COLO668 (cell line): ENCODE data around the gene TNFRSF25.
"Not testable (repeated sequence)": the region's sequence is repeated elsewhere in the genome, so short reads cannot be mapped to it uniquely, and the experiment has no call there.

Source experiments
- DNase-seq: peaks from one replicate; lab custom pipeline; 2025; ENCODE audit not compliant: unreplicated experiment; lab: John Stamatoyannopoulos, UW

TNFRSF25 gene

DNA sequence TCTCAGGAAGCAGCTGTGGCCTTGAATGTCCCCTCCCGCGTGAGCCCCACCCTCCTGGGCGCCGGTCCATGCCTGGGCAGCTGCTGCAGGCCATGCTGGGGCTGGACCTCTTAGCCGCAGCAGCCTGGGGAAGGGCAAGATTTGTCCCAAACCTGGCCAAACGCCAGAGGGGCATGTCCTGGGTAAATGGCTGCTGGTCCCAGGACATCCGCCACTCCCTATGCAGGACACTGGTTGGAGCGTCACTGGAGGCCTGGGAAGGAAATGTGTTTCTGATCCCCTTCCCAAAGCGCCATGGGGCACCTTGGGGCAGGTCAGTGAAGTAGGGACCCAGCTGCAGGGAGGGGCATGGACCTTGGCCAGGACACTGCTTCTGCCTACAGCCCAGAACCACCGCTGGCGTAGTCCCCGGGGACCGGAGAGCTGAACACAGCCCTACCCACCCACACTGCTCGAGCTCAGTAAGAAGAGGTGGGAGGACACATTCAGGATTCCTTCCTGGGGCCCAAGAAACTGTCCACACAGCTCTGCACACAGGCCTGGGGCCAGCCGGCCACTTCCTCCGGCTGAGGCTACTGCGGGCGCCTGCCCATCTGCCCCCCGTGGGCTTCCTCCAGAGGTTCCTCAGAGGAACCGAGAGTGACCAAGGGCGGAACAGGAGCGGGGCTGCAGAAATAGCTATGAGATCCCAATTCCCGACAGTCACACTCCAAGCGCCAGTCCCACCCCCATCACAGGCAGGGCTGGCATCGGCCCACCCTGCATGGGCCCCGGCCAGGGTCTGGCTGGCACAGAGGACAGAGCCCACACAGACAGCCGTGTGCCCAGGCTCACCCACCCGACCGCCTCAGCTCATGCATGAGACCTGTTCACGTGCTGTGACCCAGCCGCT is 36.3 kb upstream of the TNFRSF25 start:
- no peak for DNase-seq

DNA sequence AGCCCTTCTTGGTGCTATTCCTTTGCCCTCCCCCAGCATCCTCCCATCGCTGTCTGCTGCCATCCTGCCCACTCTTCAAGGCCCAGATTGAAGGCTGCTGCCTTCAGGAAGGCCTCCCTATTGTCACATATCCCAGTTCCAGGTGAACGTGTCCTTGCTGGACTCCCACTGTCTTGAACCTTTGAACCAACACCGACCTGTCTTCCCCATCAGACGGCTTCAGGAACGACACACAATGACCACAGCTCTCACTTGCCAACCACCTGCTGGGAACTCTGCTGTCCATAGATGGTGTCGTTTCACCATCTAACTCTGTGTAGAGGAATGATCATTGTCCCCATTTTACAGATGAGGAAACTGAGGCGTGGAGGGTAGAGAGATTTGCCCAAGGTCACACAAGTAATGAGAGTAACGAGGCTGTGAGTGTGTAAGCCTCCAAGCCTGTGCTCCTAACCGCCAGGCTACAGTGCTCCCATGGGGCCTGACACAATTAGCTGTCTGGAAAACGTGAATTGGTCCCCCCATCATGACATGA is 35.4 kb upstream of the TNFRSF25 start:
- DNase-seq, result no peak

DNA sequence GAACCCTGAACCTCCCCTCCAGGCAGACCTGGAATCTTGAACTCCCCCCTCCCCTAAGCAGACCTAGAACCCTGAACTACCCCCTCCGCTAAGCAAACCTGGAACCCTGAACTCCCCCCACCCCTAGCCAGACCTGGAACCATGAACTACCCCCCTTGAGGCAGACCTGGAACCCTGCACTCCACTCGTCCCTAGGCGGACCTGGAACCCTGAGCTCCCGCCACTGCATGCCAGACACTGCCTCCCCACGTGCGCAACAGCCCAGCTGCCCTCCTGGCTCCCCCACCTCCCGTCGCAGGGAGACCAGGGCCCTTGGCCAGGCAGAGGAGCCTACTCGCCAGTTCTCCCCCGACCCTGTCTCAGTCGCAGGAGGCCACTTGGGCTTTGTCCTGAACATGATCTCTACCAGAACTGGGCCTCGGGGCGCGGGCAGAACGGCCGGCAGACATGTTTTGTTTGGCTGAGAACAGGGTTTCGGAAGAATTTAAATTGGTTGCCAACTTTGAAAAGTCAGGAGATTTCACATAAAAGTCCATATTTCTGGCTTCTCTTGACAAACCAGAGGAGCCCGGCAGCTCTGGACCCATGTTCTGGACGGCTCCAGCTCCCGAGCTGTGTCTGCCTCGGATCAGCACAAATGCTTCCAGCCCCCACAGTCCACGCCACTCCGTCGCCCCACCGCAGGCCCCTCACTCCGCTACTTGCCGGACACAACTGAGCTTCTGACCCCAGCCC is 34.7 kb upstream of the TNFRSF25 start:
- no peak for DNase-seq

DNA sequence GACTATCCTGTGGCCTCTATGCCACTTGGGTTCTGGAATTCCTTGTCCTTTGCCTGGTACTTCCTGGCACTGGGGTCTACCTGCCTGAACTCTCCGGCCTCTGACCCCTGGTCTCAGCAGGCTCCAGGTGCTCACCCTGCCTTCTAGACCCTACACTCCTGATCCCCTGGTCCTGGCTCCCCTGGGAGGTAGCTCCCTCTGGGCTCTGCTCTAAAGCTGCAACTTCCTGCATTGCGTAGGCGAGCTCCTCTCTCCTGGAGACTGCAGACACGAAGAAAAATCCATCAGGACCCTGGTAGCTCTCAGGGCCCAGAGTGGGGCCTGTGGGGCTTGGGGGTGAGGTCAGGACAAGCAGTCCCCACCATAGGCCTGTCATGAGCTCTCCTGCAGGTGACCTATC is 33.3 kb upstream of the TNFRSF25 start:
- no peak for DNase-seq

DNA sequence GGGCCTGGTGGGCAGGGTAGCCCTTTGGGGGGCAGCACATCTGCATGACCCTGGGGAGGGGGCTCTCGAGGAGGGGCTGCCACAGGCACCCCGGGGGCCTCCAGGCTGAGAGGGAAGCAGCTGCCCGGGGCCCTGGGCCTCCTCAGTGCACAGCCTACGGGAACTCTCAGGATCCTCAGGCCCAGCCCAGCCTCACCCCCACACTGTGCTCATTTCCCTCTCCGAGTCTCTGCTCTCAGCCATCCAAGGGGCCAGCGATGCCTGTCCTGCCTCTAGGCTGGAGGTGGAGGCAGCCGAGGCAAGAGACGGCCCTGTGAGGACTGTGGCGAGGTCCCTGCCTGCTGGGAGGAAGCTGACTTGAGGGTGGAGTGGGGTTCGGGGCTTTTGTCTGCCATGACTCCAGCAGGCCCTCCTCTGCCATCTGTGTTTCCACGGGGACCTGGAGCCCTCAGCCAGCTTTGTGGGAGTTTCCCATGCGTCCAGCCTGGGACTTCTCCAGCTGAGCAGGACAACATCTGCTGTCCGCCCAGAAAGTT is 32.7 kb upstream of the TNFRSF25 start:
- no peak for DNase-seq

DNA sequence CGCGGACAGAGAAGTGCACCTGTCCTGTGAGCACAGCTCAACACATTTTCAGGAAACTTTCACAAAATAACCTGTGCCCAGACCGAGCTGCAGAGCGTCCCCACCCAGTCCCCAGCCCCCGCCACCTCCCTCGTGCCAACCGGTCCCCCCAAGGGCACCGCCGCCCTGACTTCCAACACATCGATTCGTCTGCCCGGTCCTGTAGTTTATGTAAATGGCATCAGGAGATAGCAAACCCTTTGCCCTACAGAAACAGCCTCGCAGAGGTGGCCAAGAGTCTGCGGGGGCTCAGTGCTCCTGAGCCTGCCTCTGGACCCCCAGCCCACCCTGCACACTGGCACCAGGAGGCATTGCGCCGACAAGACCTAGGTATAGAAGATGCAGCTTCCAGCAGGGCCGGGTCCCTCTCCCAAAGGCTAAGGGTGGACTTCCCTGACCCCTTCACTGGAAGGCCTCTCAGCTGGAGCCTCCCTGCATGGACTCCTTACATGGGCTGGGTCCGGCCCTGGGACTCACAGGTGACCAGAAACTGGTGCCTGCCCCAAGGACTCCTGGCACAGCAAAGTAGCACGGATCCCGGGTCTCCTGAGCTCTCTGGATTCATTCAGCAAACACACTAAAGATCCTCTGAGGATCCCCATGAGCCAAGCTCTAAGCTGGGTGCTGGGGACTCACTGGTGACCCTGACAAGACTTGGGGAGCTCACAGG is 32.0 kb upstream of the TNFRSF25 start:
- no peak for DNase-seq

DNA sequence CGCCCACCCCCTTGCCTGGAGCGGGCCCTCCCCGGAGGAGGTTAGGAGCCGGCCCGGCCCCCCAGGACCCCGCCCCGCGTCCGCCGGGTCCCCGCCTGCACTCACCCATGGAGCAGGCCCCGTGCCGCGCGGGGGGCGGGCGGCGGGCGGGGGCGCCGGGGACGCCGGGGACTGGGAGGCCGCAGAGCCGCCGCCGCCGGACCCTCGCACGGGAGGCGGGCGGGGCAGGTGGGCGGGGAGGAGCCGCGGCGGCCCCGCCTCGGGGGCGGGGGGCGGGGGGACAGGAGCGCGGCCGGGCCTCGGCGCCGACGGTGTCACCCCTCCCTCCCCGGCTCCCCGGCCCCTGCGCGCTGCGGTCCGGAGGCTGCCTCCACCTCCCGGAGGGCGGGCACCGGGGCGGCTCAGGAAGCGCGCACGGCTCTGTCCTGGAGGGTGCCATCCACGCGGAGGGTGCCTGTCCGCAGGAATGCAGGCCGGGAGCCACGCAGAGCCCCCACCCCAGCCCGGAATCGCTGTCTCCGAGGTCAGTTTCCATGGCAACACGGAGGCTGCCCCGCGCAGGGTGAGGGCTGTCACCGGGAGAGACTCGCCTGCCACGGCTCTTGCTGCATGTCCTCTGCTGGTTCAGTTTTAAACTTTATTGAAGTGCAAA is 31.4 kb upstream of the TNFRSF25 start:
- DNase-seq, result peak; percentile 67

DNA sequence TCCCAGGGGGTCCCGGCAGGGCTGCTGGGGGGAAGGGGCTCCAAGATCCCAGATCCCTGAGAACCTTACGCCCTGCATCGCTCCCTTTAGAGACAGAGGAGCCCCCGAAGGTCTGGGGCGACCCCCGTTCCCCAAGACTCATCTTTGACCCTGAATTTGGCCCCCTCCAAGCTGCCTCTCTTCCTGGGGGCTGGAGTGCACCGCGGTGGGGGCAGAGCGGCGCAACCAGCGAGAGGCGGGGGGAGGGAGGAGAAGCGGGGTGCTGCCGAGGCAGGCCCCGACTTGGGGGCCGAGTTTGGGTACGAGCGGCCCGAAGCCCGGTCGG is 30.9 kb upstream of the TNFRSF25 start:
- no peak for DNase-seq

DNA sequence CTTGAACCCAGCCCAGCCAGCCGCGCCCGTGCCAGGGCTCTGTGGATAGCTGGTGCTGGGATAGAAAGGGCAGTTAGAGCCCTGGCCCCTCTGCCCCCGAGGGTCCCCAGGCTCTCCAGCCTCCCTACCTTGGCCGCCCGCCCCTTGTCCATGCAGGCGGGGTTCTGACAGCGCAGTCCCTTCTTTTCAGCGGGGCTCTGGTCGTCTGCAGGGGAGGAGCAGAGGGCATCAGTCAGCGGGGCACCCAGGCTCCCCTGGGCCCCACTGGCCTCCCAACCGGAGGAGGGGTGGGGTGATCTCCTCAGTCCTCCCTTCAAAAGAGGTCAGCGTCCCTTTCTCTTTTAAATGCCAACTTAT is 30.4 kb upstream of the TNFRSF25 start:
- no peak for DNase-seq

DNA sequence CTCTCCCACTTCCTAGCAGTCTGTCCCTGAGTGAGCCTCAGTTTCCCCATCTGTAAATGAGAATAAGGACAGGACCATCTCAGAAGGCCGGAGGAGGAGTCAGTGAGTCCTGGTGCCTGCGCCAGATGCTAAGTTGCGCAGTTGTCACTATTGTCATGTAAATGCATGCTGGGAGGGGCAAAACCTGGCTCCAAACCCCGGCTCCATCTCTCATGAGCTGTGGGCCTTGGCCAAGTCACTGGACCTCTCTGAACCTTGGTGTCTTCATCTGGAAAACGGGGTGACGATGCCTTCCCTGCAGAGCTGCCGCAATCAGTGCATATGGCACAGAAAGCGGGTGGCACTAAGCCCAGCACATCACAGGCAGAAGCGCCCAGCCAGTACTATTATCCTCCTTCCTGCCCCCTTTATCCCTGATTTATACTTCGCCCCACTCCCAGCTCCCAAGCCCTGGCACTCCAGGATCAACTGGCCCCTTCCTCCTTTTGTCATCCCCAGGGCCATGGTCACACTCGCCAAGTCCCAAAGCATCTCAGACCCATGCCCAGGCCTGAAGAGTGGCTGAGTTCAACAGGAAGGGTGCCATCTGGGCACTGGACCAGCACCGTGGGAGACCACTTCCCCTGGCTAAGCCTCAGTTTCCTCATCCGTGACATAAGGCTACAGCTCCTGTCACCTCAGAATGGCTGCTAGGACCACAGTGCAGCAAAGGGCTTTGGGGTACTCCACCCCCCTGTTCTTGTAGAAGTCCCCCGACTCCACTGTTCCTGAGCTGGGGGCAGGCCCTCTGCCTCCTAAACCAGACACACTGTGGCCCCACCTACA is 29.8 kb upstream of the TNFRSF25 start:
- DNase-seq, result no peak

DNA sequence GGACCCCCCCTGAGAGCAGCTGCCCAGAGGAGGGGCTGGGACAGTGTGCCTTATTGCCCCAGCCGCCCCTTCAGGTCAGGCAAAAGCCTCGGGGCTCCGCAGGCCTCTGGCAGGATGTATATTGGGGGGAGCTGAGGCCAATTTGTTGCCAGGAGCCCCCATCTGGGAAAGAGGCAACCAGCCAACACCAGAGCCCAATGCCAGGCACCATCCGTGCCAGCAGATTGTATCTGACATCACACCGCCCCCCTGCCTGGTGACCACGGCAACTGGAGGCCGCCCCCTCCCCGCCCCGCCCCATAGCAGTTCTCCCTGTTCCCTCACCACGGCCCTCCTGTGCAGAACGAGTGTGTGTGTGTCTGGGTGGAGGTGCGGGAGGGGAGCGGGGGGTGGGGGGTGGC is 29.1 kb upstream of the TNFRSF25 start:
- DNase-seq, result no peak

DNA sequence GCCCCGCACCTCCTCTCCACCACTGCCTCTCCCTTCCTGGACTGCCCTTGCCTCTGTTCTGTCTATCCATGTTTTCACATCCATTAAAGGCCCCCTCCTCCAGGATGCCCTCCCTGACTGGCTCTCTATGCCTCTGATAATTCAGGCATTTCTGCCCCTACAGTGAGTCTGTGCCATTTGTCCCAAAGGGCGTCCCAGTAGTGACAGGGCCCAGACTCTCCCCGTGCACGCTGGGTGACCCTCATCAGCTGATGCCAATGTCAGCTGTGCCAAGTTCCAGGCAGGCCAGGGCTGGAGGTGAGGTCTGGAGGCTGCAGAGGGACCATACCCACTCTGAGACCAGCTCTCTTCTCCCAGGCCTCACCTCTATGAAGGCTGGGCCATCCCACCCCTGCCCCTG is 28.7 kb upstream of the TNFRSF25 start:
- DNase-seq, result no peak

DNA sequence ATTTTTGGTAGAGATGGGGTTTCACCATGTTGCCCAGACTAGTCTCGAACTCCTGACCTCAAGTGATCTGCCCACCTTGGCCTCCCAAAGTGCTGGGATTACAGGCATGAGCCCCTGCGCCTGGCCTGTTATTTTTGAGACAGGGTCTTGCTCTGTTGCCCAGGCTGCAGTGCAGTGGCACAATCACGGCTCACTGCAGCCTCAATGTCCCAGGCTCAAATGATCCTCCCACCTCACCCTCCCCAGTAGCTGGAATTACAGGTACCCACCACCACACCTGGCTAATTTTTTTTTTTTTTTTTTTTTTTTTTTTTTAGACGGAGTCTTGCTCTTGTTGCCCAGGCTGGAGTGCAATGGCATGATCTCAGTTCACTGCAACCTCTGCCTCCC is 27.9 kb upstream of the TNFRSF25 start:
- not testable (repeated sequence) for DNase-seq

DNA sequence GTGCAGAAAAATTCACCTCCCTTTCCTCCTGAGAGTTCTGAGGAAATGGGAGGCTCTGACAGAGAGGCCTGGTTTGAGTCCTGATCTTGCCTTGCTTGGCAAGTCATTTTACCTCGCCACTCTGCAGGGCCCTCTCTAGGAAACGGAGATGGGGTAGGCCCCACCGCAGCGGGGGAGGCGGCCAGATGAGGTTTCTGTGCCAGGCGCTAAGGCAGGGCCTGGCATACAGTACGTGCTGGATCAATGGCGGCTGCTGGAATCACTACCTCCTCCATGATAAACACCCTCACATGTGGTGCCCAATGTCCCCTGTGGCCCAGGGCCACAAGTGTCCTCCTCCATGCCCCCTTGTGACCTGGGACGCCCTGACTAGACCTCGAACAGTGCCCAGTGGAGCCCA is 26.0 kb upstream of the TNFRSF25 start:
- DNase-seq, result no peak

DNA sequence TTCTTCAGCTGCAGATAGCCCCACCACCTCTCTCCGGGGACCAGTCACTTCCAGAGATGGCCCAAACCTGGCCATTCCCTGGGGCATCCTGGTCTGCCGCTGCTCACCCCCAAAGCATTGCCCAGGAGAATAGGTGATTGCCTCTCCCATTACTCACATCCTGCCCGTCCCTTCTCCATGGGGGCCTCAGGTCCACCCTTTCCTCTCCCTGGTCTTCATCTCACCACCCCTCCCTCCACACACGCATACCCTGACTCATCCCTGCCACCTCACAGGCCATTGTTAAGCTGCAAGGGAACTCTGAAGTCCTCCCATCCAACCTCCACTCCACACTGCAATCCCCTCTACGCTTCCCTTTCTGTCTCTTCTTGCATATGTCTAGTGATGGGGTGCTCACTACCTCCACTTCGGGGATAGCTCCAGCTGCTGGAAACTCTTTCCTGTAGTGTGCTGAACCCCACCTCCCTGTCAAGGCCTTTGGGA is 25.5 kb upstream of the TNFRSF25 start, which contains the start of gene PLEKHG5:
Gene PLEKHG5, minus strand, starts transcription at position 188 of the 483 bp plus-strand sequence. CDS start 14,096 bp downstream, outside the sequence.
- no peak for DNase-seq

DNA sequence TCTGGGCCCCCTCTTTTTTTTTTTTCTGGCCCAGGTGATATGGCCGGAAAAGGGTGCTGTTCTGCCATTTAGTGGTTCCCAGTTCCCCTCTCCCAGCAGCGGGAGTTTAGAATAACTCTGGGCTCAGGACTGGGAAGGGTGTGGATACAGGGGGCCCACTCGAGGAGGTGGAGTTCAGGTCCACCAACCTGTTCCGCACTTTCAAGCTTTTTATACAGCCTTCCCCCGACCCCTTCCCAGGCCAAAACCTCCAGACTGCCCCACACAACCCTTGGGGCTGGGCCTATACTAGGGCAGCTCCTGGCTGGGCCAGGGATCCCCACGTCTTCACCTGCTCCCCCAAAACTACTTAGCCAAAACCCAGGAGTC is 25.1 kb upstream of the TNFRSF25 start:
- no peak for DNase-seq

DNA sequence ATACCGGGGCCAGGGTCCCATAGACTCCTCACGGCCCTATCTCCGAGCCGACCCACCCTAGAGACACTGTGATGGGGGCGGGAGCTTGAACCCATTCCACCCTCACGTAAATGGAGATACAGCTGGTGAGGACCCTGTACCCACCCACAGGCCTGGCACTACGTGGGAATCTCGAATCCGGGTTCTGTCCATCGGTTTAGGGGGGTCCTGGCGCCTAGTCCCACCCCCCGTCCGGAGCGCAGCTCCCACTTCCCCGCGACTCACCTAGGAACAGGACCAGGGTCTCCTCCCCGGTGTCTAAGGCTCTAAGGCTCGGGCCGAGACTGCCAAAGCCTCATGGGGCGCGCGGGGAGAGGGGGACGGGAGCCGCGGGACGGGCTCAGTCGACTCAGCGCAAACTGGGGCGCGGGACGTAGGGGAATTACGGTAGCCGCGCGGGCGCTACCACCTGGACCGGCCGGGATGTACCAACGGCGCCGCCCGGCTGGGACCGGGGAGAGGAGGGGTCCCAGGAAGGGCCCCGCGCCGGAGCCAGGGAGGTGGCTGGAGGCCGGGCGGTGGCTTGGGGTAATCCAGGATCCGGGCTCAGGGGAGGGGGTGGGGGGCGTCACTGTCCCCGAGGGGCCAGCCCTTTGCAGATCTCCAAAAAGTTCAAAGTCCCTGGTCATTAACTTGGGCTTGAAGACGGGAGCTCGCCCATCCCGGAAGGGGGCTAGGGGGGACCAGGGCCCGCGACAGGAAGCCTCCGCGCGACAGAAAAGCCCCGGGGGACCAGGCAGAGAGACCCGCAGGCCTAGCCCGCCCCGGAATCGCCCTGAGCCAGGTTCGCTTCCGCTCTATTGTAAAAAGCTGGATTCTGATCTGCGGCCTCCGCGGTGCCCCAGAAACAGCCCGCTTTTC is 24.5 kb upstream of the TNFRSF25 start:
- DNase-seq, result peak; percentile 90

DNA sequence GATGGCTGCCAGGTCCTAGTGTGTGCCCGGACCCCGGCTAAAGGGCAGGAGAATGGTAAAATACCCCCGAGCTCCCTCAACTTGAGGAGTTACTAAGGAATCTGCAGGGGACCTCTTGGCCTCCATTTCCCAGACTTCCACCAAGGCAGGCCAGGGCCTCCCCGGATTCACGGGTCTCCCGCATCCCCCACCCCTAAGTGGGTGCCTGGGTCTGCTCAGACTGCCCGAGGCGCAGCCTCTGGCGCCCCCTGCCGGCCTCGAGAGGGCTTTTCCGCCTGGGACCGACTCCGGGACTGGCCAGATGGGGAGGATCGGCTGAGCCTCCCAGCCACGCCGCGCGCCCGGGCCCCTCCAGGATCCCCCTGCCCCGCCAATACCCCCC is 23.8 kb upstream of the TNFRSF25 start:
- peak; percentile 91 for DNase-seq

DNA sequence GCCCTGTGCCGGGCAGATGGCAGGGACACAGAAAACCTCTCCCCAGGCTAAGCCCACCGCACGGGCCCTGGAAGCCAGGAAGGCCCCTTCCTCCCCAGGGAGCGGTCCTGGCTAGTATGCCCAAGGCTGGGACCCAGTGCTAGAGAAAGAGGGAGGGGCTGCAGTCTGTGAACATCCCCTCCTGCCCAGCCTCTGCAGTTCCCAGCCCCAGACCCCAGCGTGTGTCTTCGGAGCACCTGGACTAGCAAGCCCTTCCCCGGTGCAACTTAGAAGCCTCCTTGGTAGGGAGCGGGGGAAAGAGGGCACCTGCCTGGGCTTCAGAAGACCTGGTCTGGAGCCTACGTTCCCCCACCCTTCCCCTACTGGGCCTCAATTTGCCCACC is 23.4 kb upstream of the TNFRSF25 start:
- DNase-seq, result no peak
